Astrocyte (in vitro differentiated cells and primary cell): ENCODE data around the gene CMTM8.

Experiments
- CTCF ChIP-seq: IDR thresholded peaks from 2 replicates; pipeline ENCODE4 v1.5.1; 2011; ENCODE audit warnings: low read depth, mild to moderate bottlenecking, inconsistent platforms, low read length, moderate library complexity; ENCODE audit not compliant: insufficient read depth
- EZH2 ChIP-seq: IDR thresholded peaks from 2 replicates; pipeline ENCODE4 v1.6.1; 2012; ENCODE audit warnings: mild to moderate bottlenecking, low read length, inconsistent platforms; ENCODE audit not compliant: insufficient read depth

GRCh38 chr3:32403663-32404062, 165.2 kb downstream of the CMTM8 start:
- TF ChIP-seq CTCF (no peak), EZH2 (no peak)
